Keratinocyte (primary cell): ENCODE measurements around the gene SCFD2. TPM values are rescaled to one million over a fixed set of nuclear protein-coding genes. Genes with fewer than 3 reads are reported as not detected.

Experiments
- DNase-seq: peaks from one replicate; pipeline ENCODE4 v3.0.0-alpha.2; 2011; ENCODE audit warnings: low read depth, missing footprints, low spot score
- FAIRE-seq: peaks from 2 replicates; lab custom pipeline; 2011; peaks lifted over from hg19 to GRCh38; lab: Jason Lieb, UNC
- H2AFZ ChIP-seq: 2 replicates; pipeline ENCODE4 v1.6.0; 2012; ENCODE audit warnings: low read length, control low read depth, inconsistent platforms; ENCODE audit not compliant: control insufficient read depth
- H3K27ac ChIP-seq: 2 replicates; pipeline ENCODE4 v1.5.1; 2011; ENCODE audit warnings: low read length; ENCODE audit not compliant: control insufficient read depth, insufficient read depth
- H3K27me3 ChIP-seq: 3 replicates; pipeline ENCODE4 v1.6.0; 2011; ENCODE audit warnings: low read length; ENCODE audit not compliant: control insufficient read depth, insufficient read depth; ENCODE audit errors: extremely low read depth
- H3K36me3 ChIP-seq, 2 experiments: 2 replicates in 1 of 2; 3 replicates in 1 of 2; pipeline ENCODE4 v1.5.1; 2011; ENCODE audit warnings: low read length in 2 of 2, mild to moderate bottlenecking in 1 of 2; ENCODE audit not compliant: control insufficient read depth in 2 of 2, insufficient read depth in 2 of 2; ENCODE audit errors: extremely low read depth in 1 of 2
- H3K4me1 ChIP-seq: 3 replicates; pipeline ENCODE4 v1.5.1; 2011; ENCODE audit warnings: low read length; ENCODE audit not compliant: control insufficient read depth, insufficient read depth; ENCODE audit errors: extremely low read depth
- H3K4me2 ChIP-seq: 3 replicates; pipeline ENCODE4 v1.6.0; 2011; ENCODE audit warnings: low read depth, low read length; ENCODE audit not compliant: control insufficient read depth, insufficient read depth; ENCODE audit errors: extremely low read depth
- H3K4me3 ChIP-seq, 3 experiments: fragments of 200-600 bp in 1 of 3; sonication (generic) in 1 of 3; 2 replicates in 2 of 3; 3 replicates in 1 of 3; pipeline ENCODE4 v1.5.1; 2011 to 2016; ENCODE audit warnings: low read length in 3 of 3, mild to moderate bottlenecking in 3 of 3, control low read depth in 2 of 3, inconsistent platforms in 1 of 3, low read depth in 1 of 3, mixed read lengths in 1 of 3, mixed run types in 1 of 3, moderate library complexity in 1 of 3; ENCODE audit not compliant: control insufficient read depth in 2 of 3, insufficient read depth in 2 of 3; ENCODE audit errors: extremely low read depth in 1 of 3
- H3K79me2 ChIP-seq: 2 replicates; pipeline ENCODE4 v1.6.0; 2012; ENCODE audit warnings: low read length; ENCODE audit not compliant: control insufficient read depth, insufficient read depth
- H3K9ac ChIP-seq: 3 replicates; pipeline ENCODE4 v1.6.0; 2011; ENCODE audit warnings: low read length; ENCODE audit not compliant: control insufficient read depth, insufficient read depth; ENCODE audit errors: extremely low read depth
- H3K9me1 ChIP-seq: 3 replicates; pipeline ENCODE4 v1.6.0; 2011; ENCODE audit warnings: low read length; ENCODE audit not compliant: control insufficient read depth, insufficient read depth; ENCODE audit errors: extremely low read depth
- H3K9me3 ChIP-seq: 2 replicates; pipeline ENCODE4 v1.5.1; 2012; ENCODE audit warnings: low read depth, low read length; ENCODE audit not compliant: control insufficient read depth
- H4K20me1 ChIP-seq: 3 replicates; pipeline ENCODE4 v1.6.0; 2011; ENCODE audit warnings: low read length; ENCODE audit not compliant: control insufficient read depth, insufficient read depth; ENCODE audit errors: extremely low read depth
- CTCF ChIP-seq, 3 experiments: IDR thresholded peaks in 1 of 3; conservative IDR thresholded peaks in 1 of 3; optimal IDR thresholded peaks in 1 of 3; 2 replicates in 2 of 3; 3 replicates in 1 of 3; pipeline versions ENCODE3 to v1.5.1; 2011; ENCODE audit warnings: low read length in 3 of 3, mild to moderate bottlenecking in 3 of 3, moderate library complexity in 2 of 3, control low read depth in 1 of 3, inconsistent platforms in 1 of 3; ENCODE audit not compliant: insufficient read depth in 2 of 3; ENCODE audit errors: extremely low read depth in 1 of 3
- EZH2 ChIP-seq: IDR thresholded peaks from one replicate; pipeline ENCODE4 v1.6.1; 2012; ENCODE audit warnings: inconsistent platforms, mild to moderate bottlenecking, low read length, moderate library complexity
- dilution Hi-C: fragments of 300-500 bp; cut with MboI; formaldehyde crosslinking; loops from one replicate; pipeline ENCODE4 v1.7.0; 2020; ENCODE audit warnings: low sequenced_read_pairs; ENCODE audit not compliant: extremely low pct_ligation_motif_present
- polyA plus RNA-seq, 5 experiments: library from polyadenylated mRNA; depleted of rRNA in 3 of 5; stranded (reverse) in 3 of 5; stranded (forward) in 1 of 5; unstranded in 1 of 5; fragments of >200 nt; gene quantifications; 1 replicate in 1 of 5; 2 replicates in 3 of 5; 3 replicates in 1 of 5; pipeline versions ENCODE4 v1.2.1 to v1.2.3, GENCODE V29; 2011 to 2012; ENCODE audit warnings: missing spikeins in 2 of 5, low read depth in 1 of 5, low replicate concordance in 1 of 5

The SCFD2 gene
- polyA plus RNA-seq, 1 donor (not counting 4 experiments of a cell fraction or from before 2014, with no cell fraction given): 13.9 TPM

- no peak for TF ChIP-seq CTCF (optimal IDR thresholded peaks at IDR 0.05 in 1 of 3, IDR thresholded peaks at IDR 0.05 in 1 of 3, conservative IDR thresholded peaks at IDR 0.05 in 1 of 3; ENCODE audit: extremely low read depth in 1 of 3, insufficient read depth in 2 of 3, low read length in 3 of 3)
- TF ChIP-seq EZH2: no peak
- peaks cover 8% of the 10 kb centered on the region for H3K4me1 ChIP-seq
These were observed 9.0 kb upstream of the SCFD2 start for GRCh38 chr4:53374777-53375258.

GRCh38 chr4:53371843-53372521 lies 6.1 kb upstream of the SCFD2 start:
- Histone ChIP-seq H3K36me3 (no peaks in the 10 kb centered on the region), H3K9me1 (no peaks in the 10 kb centered on the region), H3K4me3 (no peak overlapping the region), H3K79me2 (no peaks in the 10 kb centered on the region), H3K27ac (no peak overlapping the region), H3K4me2 (no peak overlapping the region), H3K27me3 (no peaks in the 10 kb centered on the region), H3K4me1 (no peaks in the 10 kb centered on the region), H2AFZ (no peak overlapping the region), H4K20me1 (no peaks in the 10 kb centered on the region), H3K9me3 (no peaks in the 10 kb centered on the region), H3K9ac (no peak overlapping the region)
- no peak for FAIRE-seq
- dilution Hi-C loops: no loop called here
- TF ChIP-seq EZH2: no peak
- no peak for TF ChIP-seq CTCF (optimal IDR thresholded peaks at IDR 0.05 in 1 of 3, IDR thresholded peaks at IDR 0.05 in 1 of 3, conservative IDR thresholded peaks at IDR 0.05 in 1 of 3; ENCODE audit: extremely low read depth in 1 of 3, insufficient read depth in 2 of 3, low read length in 3 of 3)
- no peak for DNase-seq

More at GRCh38 chr4:53374777-53375258, 9.0 kb upstream of the SCFD2 start:
- no peak overlapping the region for H3K27ac ChIP-seq
- no peak overlapping the region for H3K9ac ChIP-seq
- no peaks in the 10 kb centered on the region for H4K20me1 ChIP-seq
- no peaks in the 10 kb centered on the region for H3K27me3 ChIP-seq
- H3K9me1 ChIP-seq: no peaks in the 10 kb centered on the region
- H3K36me3 ChIP-seq: no peaks in the 10 kb centered on the region
- FAIRE-seq (no peak), DNase-seq (no peak)
- no peaks in the 10 kb centered on the region for H3K9me3 ChIP-seq
- H3K4me3 ChIP-seq: no peak overlapping the region
- H2AFZ ChIP-seq: no peak overlapping the region
- dilution Hi-C loops: no loop called here
- peaks cover 23% of the 10 kb centered on the region for H3K79me2 ChIP-seq
- no peak overlapping the region for H3K4me2 ChIP-seq
